Activated CD4-positive, alpha-beta T cell treated with anti-CD3 and anti-CD28 coated beads, Interleukin-2, amount 50 U/mL, for 48 hours (primary cell): ENCODE data around the gene ANK3.
"Not testable (repeated sequence)": the region's sequence is repeated elsewhere in the genome, so short reads cannot be mapped to it uniquely, and the experiment has no call there.

Experiments
- DNase-seq, 2 experiments: peaks; one replicate each; pipeline ENCODE4 v3.0.0-alpha.2; 2020

The ANK3 gene

DNA sequence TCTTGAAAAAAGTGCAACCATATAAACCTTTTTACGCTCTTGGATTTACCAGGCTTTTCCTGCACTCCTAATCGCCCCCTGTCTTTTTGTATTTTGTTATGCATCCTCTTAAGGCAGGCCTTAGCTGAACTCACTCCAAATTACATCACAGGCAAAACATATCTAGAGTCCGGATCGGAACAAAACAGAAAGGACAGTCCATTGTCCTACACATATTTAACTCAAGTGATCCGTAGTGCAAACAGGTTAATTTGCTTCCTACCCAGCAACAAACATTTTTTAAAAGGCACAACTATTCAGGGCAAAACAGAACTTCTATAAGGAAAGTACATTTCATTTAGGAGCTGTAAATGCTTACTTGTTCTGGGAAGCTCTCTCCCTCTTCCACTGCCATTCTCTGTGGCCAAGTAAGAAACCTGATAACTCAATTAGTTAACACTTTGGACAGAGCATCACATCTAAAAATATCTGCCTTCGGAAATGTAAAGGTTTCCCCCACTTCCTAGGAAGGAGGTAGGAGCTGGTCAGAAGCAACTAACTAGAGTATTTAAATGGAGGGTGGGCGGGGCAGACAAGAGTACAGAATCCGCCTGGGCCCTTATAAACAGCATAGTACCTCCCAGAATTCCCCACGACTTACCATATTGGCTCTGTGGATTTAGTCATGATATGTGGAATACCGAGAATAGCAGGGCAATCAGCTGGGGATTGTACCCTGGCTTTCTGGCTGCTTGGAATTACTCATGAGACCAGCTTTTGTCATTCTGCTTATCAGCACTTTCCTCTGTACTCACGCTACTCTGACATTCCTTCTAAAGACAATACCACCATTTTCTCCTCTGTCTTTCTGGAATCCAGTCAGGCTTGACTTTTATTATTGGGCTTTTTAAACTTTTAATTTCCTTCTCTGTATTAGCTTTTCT lies 89.5 kb downstream of the ANK3 start:
- DNase-seq, result no peak

DNA sequence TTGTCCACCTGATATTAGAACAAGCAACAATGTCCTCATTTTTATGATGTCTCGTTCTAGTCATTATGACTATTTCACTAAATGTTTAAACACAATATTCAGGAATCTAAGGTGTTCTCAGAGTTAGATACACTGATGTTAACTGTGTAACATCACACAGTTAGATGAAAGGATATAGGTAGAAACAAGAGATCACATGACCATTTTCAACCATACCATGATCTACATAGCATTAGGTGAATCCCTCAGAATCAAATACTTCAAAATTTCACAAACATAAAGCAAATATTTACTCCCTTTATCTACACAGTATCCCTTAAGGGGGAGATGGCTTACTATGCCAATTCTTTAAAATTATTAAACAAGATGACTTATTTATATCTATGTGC lies 90.3 kb downstream of the ANK3 start:
- DNase-seq, result no peak

DNA sequence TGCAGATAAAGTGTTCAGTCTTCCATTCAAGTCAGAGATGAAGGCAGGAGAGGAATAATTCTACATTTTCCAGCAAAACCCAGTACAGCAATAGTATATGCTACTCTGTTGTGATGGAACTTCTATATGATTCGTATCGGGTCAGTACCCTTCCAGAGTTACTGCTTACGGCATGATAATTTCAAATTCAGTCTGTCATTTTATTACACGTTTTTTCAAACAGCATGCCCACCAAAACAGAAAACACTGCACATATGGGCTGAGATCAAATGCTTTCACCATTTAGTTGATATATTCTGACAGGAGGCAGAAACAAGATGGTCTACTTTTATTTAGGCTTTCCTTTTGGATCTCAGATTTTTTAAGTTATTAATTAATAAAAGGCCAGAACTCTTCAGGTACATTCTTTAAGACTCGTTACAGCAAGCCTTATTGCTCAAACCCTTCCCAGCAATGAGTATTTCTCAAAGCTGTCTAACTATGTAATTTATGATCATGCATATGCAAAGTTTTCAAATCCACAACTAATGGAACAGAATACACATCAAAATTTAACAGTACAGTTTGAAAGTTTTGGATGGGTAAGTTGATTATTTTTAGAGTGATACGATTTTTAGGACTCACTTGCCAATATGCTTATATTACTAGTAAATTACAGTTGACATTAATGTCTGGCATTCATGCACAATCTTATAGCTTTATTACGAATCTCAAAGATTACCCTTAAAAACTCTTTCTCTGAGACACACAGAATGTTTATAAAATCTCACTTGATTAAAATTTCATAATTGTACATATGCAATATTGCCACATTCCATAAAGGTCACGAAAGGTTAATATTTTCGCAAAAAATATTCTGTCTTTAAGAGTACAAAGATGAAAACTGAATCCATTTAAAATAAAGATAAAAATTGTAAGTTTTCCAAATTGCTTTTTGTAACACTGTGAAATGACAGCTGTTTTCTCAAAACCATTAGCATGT lies 91.0 kb downstream of the ANK3 start:
- no peak for DNase-seq

DNA sequence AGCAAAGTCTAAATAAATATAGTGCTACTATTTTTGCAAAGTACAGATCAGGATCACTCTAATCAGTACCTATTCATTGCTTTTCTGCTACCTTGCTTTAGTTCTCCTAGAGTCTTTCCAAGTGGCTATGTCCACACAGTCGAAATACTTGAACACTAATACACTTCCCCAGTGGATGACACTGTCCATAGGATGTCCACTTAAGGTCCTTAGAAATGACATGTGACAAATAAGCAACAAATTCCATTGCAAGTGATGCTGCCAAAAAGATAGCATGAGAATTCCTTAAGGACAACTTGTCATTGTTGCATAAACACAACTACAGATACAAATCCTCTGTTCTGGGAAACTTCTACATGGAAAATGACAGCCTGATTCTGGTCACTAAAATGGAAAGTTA lies 93.6 kb downstream of the ANK3 start:
- DNase-seq, result no peak

DNA sequence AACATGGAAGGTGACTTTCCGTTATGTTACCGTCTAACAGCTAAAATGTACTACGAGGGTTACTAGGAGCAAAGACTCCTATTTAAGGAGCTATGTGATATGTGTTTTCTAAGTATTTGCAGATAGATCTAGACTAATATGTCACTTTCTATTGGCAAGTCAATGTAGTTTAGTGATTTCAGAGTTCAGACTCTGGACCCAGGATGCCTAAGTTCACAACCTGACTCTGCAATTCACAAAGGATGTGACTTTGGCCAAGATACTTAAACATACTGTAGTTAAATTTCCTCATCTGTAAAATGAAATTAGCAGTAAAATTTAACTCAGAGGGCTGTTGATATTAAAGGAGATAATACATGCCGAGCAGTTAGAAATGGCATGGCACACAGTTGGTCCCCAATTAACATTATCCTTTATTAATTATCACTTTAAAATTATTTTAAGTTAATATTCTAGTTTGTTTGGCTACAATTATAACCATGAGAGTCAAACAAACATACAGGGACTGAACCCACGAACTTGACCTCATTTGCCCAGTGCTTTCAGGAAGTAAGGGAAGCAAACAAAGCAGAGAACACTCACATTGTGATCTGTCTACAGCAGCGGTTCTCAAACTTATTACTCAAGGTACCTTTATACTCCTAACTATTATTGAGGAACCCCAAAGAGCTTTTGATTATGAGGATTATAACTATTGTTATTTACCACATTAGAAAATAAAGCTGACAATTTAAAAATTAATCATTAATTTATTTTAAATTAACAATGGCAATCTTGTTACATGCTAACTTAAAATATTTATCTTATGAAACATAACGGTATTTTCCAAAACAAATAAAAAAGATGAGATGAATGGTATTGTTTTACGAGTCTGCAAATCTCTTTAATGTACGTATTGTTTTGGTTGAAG lies 94.4 kb downstream of the ANK3 start:
- DNase-seq, result no peak

DNA sequence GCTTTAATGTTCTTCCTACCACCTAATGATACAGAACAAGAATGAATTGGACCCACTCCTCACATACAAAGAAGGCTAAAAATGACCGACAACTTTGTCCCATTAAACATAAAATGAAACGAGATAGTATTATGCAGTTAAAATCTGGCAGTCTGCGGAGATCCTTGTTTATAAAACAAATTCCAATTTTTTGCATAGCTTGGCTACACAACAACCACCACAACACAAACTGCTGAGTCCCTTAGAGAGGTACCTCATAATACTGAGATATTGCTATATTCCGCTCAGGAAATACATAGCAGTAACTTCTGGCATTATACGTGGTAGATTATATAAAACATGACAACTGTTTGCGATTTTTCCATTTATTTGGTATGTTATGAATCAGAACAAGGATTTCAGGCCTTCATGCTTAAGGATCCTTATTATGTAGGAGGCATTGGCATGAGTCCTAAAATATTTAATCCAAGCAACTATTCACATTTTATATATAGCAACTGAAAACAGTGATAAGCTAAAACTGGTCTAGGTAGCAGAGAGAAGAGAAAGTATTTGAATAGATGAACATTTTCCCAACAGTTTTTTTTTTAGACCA lies 96.0 kb downstream of the ANK3 start:
- DNase-seq, result no peak

DNA sequence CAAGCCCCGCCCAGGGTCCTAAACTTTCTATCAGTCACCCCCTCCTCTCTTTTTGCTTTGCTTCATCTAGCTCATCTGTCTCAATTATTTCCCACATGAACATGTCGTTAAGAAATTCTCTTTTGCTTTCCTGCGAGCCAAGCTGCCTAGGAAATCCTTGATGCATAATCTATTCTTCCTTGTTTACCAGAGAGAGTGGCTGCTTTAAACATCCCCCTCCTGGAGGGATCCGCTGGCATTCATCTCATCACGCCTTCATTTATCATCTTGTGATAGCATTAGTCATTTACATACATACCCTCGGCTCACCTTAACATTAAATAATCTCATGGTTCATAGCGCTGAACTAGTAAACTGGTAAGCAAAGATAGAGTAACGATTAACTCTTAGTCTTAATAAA lies 96.7 kb downstream of the ANK3 start:
- DNase-seq, result no peak

DNA sequence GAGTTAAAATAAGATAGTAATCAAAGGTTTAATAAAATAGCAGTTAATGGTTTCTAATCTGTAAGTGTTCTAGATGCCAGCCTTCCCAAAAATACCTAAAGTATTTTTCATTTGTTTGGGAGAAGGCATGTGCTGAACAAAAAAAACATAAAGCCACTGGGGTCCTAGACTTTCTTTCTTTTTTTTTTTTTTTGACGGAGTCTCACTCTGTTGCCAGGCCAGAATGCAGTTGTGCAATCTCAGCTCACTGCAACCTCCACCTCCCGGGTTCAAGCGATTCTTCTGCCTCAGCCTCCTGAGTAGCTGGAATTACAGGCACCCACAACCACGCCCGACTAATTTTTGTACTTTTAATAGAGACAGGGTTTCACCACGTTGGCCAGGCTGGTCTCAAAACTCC lies 97.1 kb downstream of the ANK3 start:
- not testable (repeated sequence) for DNase-seq

DNA sequence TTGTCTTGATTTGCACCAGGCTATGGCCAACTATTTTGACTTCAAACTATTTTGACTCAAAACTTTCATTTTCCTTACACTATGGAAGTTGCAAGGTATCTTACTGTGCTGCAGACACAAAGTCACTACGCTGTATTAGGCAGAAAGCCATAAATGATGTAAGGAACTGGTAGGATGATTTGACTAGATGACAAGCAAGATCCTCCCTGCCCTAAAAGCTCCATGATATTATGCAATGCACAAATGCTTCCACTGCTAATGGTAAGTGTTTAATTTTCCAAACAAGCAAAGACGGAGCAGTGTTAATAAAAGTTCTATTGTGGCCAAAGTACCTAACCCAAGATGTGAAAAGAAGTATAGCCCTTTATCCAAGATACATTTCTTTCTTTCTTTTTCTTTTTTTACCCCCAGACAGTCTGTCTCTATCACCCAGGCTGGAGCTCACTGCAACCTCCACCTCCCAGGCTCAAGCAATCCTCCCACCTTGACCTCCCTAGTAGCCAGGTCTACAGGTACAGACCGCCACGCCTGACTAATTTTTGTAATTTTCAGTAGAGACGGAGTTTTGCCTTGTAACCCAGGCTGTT lies 98.2 kb downstream of the ANK3 start:
- no peak for DNase-seq

DNA sequence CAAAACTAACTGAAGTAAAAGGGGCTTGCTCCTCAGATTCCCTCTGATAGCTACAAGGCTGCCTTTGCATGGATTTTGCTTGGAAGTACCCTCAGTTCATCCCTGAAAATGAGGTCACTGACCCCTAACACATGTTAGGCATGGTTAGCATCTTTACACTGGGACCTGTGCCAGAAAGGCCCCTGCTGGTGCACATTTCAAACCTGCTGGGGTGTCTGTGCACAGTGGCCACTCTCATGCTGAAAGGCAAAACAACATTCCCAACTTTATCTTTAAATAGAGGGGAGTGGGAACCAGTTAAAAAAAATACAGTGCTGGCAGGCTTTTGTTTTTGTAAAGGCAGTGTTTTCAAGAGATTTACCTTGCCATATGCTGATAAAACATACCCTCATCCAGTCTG lies 99.1 kb downstream of the ANK3 start:
- DNase-seq, result no peak

DNA sequence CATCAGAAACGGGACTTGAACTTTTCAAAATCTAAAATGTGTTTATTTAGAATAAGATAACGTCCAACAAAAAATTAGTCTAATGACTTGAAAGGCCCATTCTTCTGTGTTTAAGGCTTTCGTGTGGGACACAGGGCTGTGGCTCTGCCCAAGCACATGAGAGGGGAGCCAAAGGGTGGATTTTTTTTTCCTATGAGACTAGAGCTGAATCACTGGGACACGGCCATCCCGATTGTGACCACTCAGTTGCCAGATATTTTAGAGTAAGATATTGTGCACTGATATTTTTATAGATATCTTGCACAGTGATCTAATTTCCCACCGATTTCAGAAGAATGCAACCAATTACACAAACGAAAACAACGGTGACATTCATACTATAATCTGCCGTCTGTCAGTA lies 99.9 kb downstream of the ANK3 start:
- no peak for DNase-seq

DNA sequence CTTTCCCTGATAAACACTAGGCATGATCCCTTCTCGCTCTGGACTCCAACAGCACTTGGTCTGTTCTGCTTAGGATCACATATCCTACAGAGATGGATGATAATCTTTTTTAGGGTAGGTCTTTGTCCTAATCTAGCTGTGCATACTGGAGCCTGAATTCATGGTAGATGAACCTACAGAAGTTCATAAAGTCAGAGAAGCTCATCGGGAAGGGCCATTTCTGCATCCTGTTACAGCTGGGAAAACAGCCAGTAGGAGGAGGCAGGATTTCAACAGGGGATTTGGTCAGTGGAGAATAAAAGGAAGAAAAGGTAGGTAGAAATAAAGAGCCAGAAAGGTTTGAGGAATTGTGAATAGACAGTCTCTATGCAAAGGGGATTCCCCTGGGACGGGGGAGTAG lies 101.4 kb downstream of the ANK3 start:
- no peak for DNase-seq

DNA sequence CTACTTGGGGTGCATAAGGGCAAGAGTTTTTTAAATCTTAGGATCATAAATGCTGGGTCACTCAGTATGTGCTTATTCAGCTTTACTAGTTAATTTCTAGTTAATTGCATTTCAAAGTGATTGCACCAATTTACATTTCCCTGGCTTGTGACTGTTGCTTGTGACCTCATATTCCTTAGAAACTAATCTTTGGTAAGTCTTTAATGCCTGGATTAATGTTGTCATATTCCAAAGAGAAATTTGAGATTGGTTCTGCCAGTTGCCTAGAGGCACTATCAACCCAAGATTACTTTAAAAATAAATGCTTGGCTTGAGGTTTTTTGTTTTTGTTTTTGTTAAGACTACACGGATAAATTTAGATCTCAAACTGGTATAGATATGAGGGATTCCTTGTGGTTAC lies 103.1 kb downstream of the ANK3 start:
- no peak for DNase-seq

DNA sequence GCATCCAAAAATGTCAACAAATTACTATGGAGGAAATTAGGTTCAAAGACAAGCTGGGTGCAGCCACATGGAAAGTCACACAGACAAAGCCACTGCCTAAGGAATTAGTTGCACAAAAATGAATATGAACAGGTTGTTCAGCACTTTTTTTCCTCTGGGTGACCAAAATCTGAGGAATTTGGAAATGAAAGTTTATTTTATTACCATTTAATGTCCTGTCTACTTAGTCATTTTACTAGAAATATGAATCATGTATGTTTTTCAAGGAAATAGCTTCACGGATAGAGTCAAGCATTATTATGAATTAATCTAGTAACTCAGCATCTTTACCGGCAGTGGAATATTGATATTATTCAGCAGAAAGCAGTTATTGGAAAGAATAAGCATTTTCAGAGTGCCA lies 106.3 kb downstream of the ANK3 start:
- no peak for DNase-seq

DNA sequence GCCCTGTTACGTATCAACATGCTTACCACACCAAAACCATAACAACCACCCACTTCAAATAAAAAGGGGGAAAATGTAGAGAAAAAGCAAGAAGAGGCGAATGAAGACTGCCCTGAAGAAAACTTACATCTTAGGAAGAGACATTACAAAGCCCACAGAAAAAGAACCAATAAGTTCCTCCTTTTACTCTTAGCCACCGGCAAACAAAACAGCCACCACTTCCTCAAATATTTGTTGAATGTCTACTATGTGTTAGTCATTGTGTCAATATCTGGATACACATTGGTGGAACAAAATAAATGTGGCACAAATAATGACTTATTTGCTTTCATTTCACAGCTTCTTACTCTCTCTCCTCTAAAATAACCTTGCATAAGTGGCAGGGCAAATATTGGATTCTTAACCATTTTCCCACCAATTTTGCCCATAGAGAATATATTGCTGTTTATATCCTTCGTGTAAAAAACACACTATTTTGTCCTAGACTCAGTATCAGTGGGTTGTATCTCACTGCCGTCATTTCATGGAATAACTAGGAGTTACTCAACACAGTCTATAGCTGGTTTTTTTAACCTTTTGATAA lies 106.8 kb downstream of the ANK3 start:
- DNase-seq, result no peak

DNA sequence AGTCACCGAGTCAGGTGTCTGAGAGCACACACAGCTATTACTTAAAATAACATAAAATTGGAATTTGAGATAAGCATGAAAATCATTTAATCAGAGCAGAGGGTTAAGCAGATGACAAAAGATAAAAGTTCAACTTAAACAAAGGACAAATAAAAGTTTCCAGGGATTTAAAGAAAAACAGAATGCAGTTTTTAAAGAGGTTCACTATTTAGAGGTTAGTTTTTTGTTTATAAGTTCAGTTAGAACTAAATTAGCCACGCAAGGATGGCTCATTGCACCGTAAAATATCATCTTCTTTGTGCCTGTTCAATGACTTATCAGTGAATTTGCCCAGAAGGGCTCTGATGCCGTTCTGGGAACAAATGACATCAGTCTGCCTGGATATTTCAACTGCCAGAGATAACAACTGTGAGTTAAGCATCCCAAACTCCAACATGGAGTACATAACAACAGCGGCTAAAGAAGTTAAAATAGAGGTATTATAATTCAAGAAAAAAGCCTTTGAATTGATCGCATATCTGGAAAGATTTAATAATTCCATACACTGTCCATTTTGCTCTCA lies 107.8 kb downstream of the ANK3 start:
- DNase-seq, result no peak

DNA sequence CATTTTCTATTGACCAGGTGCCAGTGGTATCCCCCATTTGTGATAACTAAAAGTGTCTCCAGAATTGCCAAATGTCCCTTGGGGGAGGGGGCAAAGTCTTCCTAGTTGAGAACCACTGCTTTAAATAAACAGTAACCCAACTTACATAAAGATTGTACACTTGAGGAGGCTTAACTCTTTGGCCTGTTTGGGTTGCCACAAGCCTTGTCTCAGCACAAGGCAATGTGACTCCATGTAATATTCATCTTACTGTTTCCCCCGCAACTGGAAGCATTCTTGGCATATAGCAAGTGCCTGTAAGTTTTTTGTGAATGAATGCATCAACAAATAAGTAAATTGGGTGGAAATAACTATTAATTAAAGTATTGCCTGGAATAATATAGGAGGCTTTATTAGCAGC lies 108.3 kb downstream of the ANK3 start:
- DNase-seq, result no peak

DNA sequence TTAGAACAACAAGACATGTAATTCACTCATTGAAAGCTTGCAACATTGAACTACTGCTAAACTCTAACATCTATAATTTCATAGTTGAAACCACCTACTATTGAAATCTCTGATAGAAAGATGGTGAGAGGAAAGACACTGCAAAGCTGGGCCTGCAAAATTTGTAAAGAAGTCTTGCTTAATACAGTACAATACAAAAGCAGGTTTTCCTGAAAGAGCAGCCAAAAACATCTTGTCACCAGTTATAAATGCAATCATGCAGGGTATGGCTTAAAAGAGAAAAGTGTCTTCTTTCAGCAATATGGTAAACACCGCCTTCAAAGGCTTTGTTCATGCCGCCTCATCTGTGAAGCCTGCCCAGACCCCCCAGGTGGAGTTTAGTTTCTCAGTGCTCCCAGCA lies 109.2 kb downstream of the ANK3 start:
- DNase-seq, result no peak

DNA sequence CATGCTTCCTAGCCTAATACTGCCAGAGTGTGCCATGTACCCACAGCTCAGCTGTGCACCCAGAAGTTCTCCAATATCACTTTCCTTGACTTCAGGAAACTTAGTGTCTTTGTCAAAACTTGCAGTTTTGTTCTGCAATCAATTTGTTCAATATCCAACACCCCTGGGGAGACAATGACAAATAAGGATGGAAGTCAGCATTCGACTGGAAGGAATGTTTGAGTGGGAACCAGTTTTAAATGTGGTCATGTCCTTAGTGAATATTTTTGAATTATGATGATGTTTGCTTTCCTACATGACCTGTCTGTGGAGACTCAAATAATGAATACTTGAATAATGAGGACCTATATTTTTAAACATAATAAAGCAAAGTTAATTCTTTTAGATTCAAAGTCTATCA lies 112.0 kb downstream of the ANK3 start:
- DNase-seq, result no peak

DNA sequence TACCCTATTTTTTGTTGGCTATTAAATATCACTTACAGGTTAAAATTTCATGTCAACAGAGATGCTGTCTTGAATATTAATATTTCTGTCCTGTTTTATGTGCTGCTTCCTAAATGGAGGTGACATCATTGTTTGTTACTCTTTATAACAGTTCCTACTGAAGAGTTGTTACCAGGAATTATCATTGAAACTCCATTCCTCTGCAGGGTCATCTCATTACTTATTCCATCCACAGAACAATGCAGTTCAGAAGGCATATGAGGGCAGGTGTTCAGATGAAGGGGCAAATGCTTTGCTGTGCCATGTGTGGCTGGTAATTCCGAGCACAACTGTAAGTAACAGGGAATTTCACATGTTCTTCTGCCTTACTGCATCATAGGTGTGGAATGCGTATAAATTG lies 113.4 kb downstream of the ANK3 start:
- no peak for DNase-seq

DNA sequence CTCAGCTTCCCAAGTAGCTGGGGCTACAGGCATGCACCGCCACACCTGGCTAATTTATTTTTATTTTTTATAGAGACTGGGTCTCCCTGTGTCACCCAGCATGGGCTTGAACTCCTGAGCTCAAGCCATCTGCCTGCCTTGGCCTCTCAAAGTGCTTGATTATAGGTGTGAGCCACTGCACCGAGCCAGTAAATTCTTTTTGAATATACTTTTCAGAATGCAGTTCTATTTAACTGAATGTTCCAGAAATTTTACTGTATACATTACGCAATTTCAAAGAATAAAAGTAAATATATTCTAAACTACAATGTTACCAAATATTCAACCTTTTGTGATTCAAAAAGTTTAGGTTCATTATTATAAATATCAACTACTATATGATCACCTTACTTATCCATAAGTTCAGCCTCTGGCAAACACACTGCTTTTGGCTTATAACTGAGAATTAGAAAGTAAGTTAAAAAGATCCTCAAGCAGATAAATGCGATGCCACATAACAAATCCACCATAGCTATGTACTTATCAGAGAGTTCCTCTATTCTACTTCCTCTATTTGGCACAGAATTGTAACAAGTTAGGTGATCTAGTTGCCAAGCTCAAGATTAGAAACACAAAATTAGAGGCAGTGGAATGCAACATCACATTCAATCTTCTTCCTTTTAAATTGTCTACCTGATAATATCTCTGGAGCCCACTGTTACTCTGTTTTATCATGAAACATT lies 118.2 kb downstream of the ANK3 start:
- DNase-seq, result no peak
